K562 (cell line): ENCODE measurements around the gene AGPAT1. TPM values are rescaled to one million over a fixed set of nuclear protein-coding genes. Genes with fewer than 3 reads are reported as not detected.

Experiments used
- ATF3 ChIP-seq, 2 experiments: fragments of 450-650 bp in 1 of 2; sonication (generic) in 1 of 2; formaldehyde crosslinking in 1 of 2; IDR thresholded peaks in 1 of 2; conservative IDR thresholded peaks in 1 of 2; 2 replicates each; pipeline versions ENCODE4 v1.6.1 to v1.8.1; 2016 to 2023; ENCODE audit warnings: mild to moderate bottlenecking in 2 of 2, moderate library complexity in 2 of 2, inconsistent platforms in 1 of 2, missing genetic modification reagents in 1 of 2
- ATF4 ChIP-seq: fragments of 450-650 bp; formaldehyde crosslinking; IDR thresholded peaks from 2 replicates; pipeline ENCODE4 v1.4.0; 2022; ENCODE audit warnings: mild to moderate bottlenecking, moderate library complexity
- E2F4 ChIP-seq: sonication (generic); formaldehyde crosslinking; IDR thresholded peaks from 2 replicates; pipeline ENCODE4 v1.8.0; 2022; ENCODE audit warnings: mild to moderate bottlenecking, low read depth, missing genetic modification reagents
- FOXK1 ChIP-seq: sonication (generic); formaldehyde crosslinking; IDR thresholded peaks from 2 replicates; pipeline ENCODE4 v1.8.0; 2022; ENCODE audit warnings: missing genetic modification reagents, mild to moderate bottlenecking, borderline replicate concordance
- JUN ChIP-seq, 2 experiments: sonication (generic) in 1 of 2; formaldehyde crosslinking in 1 of 2; IDR thresholded peaks; 2 replicates each; pipeline versions ENCODE4 v1.6.1 to v1.8.0; 2012 to 2022; ENCODE audit warnings: borderline replicate concordance in 2 of 2, mild to moderate bottlenecking in 2 of 2, improper control_type of control experiment in 1 of 2, low read depth in 1 of 2, low read length in 1 of 2, missing genetic modification reagents in 1 of 2
- KLF1 ChIP-seq: fragments of 450-650 bp; IDR thresholded peaks from 2 replicates; pipeline ENCODE4 v1.6.1; 2016; ENCODE audit warnings: missing genetic modification characterization, missing compliant biosample characterization
- LEF1 ChIP-seq: fragments of 450-650 bp; IDR thresholded peaks from 2 replicates; pipeline ENCODE4 v1.6.1; 2016; ENCODE audit warnings: mild to moderate bottlenecking
- MAZ ChIP-seq, 2 experiments: fragments of 450-650 bp in 1 of 2; sonication (generic) in 1 of 2; formaldehyde crosslinking; IDR thresholded peaks in 1 of 2; conservative IDR thresholded peaks in 1 of 2; 2 replicates each; pipeline versions ENCODE4 v1.4.0 to v1.5.0; 2020; ENCODE audit warnings: mild to moderate bottlenecking in 1 of 2, missing genetic modification reagents in 1 of 2
- MTA2 ChIP-seq: fragments of 450-650 bp; IDR thresholded peaks from 2 replicates; pipeline ENCODE4 v1.6.1; 2016; ENCODE audit warnings: low read depth
- MTA3 ChIP-seq: fragments of 450-650 bp; formaldehyde crosslinking; IDR thresholded peaks from 2 replicates; pipeline ENCODE4 v1.6.1; 2017; ENCODE audit warnings: mild to moderate bottlenecking, borderline replicate concordance
- NCOR1 ChIP-seq: fragments of 450-650 bp; IDR thresholded peaks from 2 replicates; pipeline ENCODE4 v1.6.1; 2016; ENCODE audit warnings: mild to moderate bottlenecking, moderate library complexity
- NR1H2 ChIP-seq: sonication (generic); formaldehyde crosslinking; IDR thresholded peaks from 2 replicates; pipeline ENCODE4 v1.4.0; 2020; ENCODE audit warnings: mild to moderate bottlenecking, missing genetic modification reagents
- PTTG1 ChIP-seq: fragments of 450-650 bp; IDR thresholded peaks from 2 replicates; pipeline ENCODE4 v1.6.1; 2016; ENCODE audit warnings: low read depth, mild to moderate bottlenecking, missing genetic modification characterization, missing compliant biosample characterization
- RFX7 ChIP-seq: fragments of 250-450 bp; sonication (Bioruptor Pico); IDR thresholded peaks from 2 replicates; pipeline ENCODE4 v1.5.1; 2021; ENCODE audit warnings: mild to moderate bottlenecking
- SNIP1 ChIP-seq: fragments of 450-650 bp; IDR thresholded peaks from 2 replicates; pipeline ENCODE4 v1.7.1; 2017; ENCODE audit warnings: low read depth, mild to moderate bottlenecking
- TFE3 ChIP-seq: fragments of 450-650 bp; formaldehyde crosslinking; IDR thresholded peaks from 2 replicates; pipeline ENCODE4 v1.4.0; 2020; ENCODE audit warnings: mild to moderate bottlenecking, mixed read lengths
- THRAP3 ChIP-seq: fragments of 450-650 bp; IDR thresholded peaks from 2 replicates; pipeline ENCODE4 v1.6.1; 2016; ENCODE audit warnings: mild to moderate bottlenecking, inconsistent platforms, borderline replicate concordance
- ZBTB8A ChIP-seq: fragments of 450-650 bp; IDR thresholded peaks from 2 replicates; pipeline ENCODE4 v1.6.1; 2018; ENCODE audit warnings: mild to moderate bottlenecking, moderate library complexity; ENCODE audit not compliant: partially characterized antibody
- ZNF23 ChIP-seq: fragments of 250-450 bp; sonication (Bioruptor Pico); IDR thresholded peaks from 2 replicates; pipeline ENCODE4 v1.4.0; 2020; ENCODE audit warnings: mild to moderate bottlenecking
- ZNF695 ChIP-seq: fragments of 450-650 bp; formaldehyde crosslinking; IDR thresholded peaks from 2 replicates; pipeline ENCODE4 v1.4.0; 2020; ENCODE audit warnings: mild to moderate bottlenecking, moderate library complexity
- ZSCAN32 ChIP-seq: fragments of 450-650 bp; formaldehyde crosslinking; IDR thresholded peaks from 2 replicates; pipeline ENCODE4 v1.4.0; 2020; ENCODE audit warnings: mild to moderate bottlenecking, moderate library complexity
- polyA plus RNA-seq, 8 experiments: library from polyadenylated mRNA; depleted of rRNA in 4 of 8; stranded (reverse) in 5 of 8; unstranded in 3 of 8; fragments of >200 nt; fragmentation: Nextera tagmentation in 2 of 8; fragmentation: Illumina TruSeq in 1 of 8; extraction: Ambion mirVana in 2 of 8; extraction: Trizol in 1 of 8; gene quantifications; 2 replicates each; pipeline versions ENCODE4 v1.2.1 to v1.2.3, GENCODE V29; 2011 to 2014; ENCODE audit warnings: inconsistent platforms in 1 of 8, missing spikeins in 1 of 8
- total RNA-seq, 7 experiments: library from RNA; depleted of rRNA in 6 of 7; stranded (reverse); fragments of >200 nt in 6 of 7; fragmentation: Illumina TruSeq in 2 of 7; extraction: Trizol in 2 of 7; gene quantifications; 2 replicates each; pipeline versions ENCODE4 v1.2.1 to v1.2.3, GENCODE V29; 2011 to 2021; ENCODE audit warnings: low replicate concordance in 1 of 7

Gene AGPAT1
- total and polyA plus RNA-seq, 9 of the 15 experiments (the other 6 are each of a cell fraction or from before 2014, with no cell fraction given): 37.9 to 176 (median 69.4) TPM

GRCh38 chr6:32153564-32154513 lies 22.0 kb downstream of the AGPAT1 start, which contains the start of gene PPT2 (continued):
- TF ChIP-seq MAZ (CRISPR knock-in tag; conservative IDR thresholded peaks at IDR 0.05 in 1 of 2, IDR thresholded peaks at IDR 0.05 in 1 of 2) (peak in 1 of 2 experiments; percentile 72), THRAP3 (no peak), NR1H2 (CRISPR knock-in tag) (peak; percentile 91; the same call in 1 of the 2 replicates), TFE3 (CRISPR knock-in tag) (no peak), KLF1 (tag) (no peak), RFX7 (CRISPR knock-in tag) (no peak), ATF3 (IDR thresholded peaks at IDR 0.05) (peak; percentile 55; the same call in 1 of the 2 replicates), ATF3 (CRISPR knock-in tag; conservative IDR thresholded peaks at IDR 0.05) (peak; percentile 65), PTTG1 (tag) (no peak), JUN (IDR thresholded peaks at IDR 0.05; ENCODE audit: borderline replicate concordance, low read depth, low read length) (no peak), JUN (CRISPR knock-in tag; IDR thresholded peaks at IDR 0.05; ENCODE audit: borderline replicate concordance) (no peak), E2F4 (CRISPR knock-in tag) (0 out of 2 replicates have a peak, but pooled peaks have one; percentile 5), MTA3 (no peak; the same call in none of the 2 replicates), ZNF23 (no peak), ATF4 (CRISPR knock-in tag) (no peak), LEF1 (peak; percentile 83), NCOR1 (peak; percentile 47), SNIP1 (no peak), MTA2 (no peak), ZNF695 (no peak), FOXK1 (CRISPR knock-in tag) (no peak), ZBTB8A (no peak), ZSCAN32 (no peak)
